ENCODE measurements around the gene ZNF732.

DNA sequence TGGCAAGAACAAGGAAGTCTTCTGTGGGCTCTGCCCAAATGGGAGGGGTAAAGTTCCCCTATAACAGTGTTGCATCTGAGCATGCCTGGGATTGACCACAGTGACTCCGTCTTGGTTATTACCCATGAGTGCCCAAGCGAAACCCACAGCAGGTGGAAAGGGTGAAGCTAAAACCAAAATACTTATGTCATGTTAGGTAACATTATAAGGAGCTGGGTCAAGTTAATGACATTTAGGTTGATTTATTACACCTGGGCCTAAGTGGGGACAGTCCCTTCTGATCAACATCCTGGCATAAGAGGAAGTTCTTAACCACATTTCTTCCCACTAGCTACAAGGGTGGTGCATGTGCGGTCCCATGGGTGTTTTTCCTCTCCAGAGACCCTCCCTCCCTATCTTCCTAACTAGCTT is 1.3 kb upstream of the ZNF732 start:
- TF ChIP-seq SUZ12 (IDR thresholded peaks at IDR 0.05), result no peak
- no peak for TF ChIP-seq SP1 (IDR thresholded peaks at IDR 0.05)
- no peak for TF ChIP-seq LEF1 (IDR thresholded peaks at IDR 0.05; ENCODE audit: borderline replicate concordance)
- no peak for TF ChIP-seq ARNT (IDR thresholded peaks at IDR 0.05)
- no peak for TF ChIP-seq FOXA1 (IDR thresholded peaks at IDR 0.05)
- TF ChIP-seq L3MBTL2 (conservative IDR thresholded peaks at IDR 0.05), result no peak
- TF ChIP-seq TARDBP (IDR thresholded peaks at IDR 0.05), result no peak
- TF ChIP-seq BHLHE40 (IDR thresholded peaks at IDR 0.05; ENCODE audit: borderline replicate concordance), result no peak
- no peak for TF ChIP-seq FOXM1 (IDR thresholded peaks at IDR 0.05; ENCODE audit: borderline replicate concordance)
- no peak for TF ChIP-seq HDGF (IDR thresholded peaks at IDR 0.05; ENCODE audit: borderline replicate concordance)
- no peak for TF ChIP-seq ELF4 (IDR thresholded peaks at IDR 0.05)
- TF ChIP-seq, protein P1, sequence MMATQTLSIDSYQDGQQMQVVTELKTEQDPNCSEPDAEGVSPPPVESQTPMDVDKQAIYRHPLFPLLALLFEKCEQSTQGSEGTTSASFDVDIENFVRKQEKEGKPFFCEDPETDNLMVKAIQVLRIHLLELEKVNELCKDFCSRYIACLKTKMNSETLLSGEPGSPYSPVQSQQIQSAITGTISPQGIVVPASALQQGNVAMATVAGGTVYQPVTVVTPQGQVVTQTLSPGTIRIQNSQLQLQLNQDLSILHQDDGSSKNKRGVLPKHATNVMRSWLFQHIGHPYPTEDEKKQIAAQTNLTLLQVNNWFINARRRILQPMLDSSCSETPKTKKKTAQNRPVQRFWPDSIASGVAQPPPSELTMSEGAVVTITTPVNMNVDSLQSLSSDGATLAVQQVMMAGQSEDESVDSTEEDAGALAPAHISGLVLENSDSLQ (IDR thresholded peaks at IDR 0.05), result no peak

All from HEK293T (cell line).